ENCODE results near the gene PRAMEF18.
"Not testable (repeated sequence)": the region's sequence is repeated elsewhere in the genome, so short reads cannot be mapped to it uniquely, and the experiment has no call there.

Gene PRAMEF18

DNA sequence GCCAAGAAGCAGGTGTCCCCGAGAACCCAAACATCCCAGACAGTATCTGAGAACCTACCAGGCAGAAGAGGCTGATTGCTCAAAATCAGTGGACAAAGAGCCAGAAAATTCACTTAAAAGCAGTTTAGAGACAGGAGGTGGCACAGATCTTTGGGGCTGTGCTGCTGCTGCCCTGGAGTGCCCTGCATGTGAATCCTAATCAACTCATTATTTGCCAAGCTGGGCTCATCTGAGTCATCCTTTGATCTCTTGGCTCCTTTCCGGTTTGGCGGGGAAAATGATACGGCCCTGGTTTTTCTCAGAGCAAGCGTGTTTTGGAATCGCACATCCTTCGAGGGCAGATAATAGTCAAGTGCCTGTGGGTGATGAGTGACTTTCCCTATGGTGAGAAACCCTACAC, 9.3 kb downstream of the PRAMEF18 start:
- H3K27ac ChIP-seq; DNase-seq (ENCODE audit: low read depth, low spot score): not testable (repeated sequence)

GRCh38 chr1:13208712-13209111, 17.2 kb downstream of the PRAMEF18 start:
- DNase-seq (ENCODE audit: low read depth, low spot score); H3K27ac ChIP-seq: not testable (repeated sequence)

- not testable (repeated sequence) for DNase-seq (ENCODE audit: low read depth, low spot score); H3K27ac ChIP-seq
Observed at GRCh38 chr1:13201309-13201708, 24.6 kb downstream of the PRAMEF18 start, which contains the start of gene PRAMEF13. Gene PRAMEF13 (minus strand): TSS chr1:13201409. CDS start chr1:13199589, 1,820 bp downstream.

Data from epithelial cell of prostate (primary cell).